Stimulated activated CD4-positive, alpha-beta T cell treated with anti-CD3 and anti-CD28 coated beads, Interleukin-15, amount 100 ng/mL, for 48 hours (primary cell): ENCODE measurements around the gene SURF1.

Experiments
- DNase-seq, 2 donors: peaks; one replicate each; pipeline ENCODE4 v3.0.0-alpha.2; 2020; ENCODE audit warnings: low read depth in 2 of 2

The SURF1 gene

DNA sequence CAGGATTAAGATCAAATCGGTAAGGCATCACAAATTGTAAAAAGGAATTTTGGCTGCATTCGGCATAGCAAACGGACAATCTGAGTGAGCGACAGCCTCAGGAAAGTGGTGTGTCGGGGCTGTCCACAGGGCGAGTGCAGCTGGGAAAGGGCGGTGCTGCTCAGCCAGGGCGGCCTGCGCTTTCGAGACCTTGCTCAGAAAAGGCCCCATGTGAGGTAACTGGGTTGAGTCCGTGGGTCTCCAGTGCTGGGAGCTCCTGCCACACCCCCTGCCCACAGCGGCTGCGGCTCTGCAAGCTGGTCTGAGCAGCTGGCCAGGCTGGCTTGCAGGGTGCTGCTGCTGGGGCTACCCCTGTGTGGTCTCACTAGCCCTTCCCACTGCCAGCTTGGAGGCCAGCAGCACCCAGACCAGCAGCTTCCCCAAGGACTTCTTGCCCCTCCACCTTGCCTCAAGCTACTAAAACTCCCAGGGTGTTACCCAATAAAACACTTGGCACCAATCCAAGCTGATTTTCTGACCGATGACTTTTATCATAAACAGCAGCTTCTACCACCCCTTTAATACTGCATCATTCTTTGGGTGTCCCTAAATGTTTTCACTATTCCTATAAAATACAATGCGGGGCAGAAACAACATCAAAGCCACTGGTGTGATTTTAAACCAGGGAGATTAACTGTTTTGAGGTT is 6.2 kb upstream of the SURF1 start:
- no peak for DNase-seq

DNA sequence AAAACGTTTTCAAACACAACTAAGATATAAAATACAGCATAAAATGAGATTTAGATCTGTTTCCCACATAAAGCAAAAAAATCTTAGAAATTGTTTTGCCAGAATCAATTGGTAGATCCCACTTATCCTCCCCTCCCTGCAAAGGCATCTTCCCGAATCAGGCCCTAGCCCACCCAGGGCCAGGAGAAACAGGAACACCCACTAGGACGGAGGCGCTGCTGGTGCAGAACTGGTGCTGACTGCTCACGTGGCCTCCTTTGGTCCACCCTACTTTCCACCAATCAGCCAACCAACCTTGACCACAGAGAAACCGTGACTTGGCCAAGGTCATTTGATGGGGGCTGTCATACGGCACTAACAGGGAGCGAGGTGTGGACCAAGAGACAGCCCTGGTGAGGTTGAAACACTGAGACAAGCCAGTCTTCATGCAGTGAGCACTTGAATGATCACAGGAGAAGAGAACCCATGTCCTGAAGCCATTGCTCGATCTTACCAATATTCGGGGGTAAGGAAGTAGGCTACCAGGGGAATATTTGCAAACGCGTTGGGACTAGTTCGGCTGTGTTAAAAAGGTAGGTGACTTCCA is 5.3 kb upstream of the SURF1 start:
- DNase-seq, result no peak

GRCh38 chr9:133360400-133361393 is 4.4 kb upstream of the SURF1 start:
- DNase-seq, result no peak

- no peak for DNase-seq
Observed at GRCh38 chr9:133359399-133360175, 3.3 kb upstream of the SURF1 start.

GRCh38 chr9:133357656-133358055 is 1.4 kb upstream of the SURF1 start:
- DNase-seq, result no peak

DNA sequence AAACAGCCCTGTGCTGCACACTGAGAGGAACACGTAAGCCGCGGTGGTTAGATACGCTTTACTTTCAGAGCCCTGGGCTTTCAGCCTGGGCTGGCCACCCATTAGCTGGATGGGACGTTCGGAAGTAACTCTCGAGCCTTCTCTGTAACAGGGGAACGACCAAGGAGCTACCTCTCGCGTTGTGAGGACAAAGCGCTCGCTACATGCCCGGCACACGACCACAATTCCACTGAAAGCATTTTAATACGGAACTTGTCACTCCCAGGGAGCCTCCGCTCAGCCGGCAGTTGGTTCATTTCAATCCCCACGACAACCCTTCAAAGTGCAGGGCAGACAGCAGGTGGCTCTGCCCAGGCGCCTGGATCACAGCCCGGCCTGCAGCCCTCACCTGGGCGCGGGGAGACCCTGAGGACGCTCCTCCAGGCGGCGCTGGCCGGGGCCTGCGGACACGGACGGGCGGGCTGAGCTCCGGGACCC is 368 bp downstream of the SURF1 start:
- DNase-seq, result no peak

DNA sequence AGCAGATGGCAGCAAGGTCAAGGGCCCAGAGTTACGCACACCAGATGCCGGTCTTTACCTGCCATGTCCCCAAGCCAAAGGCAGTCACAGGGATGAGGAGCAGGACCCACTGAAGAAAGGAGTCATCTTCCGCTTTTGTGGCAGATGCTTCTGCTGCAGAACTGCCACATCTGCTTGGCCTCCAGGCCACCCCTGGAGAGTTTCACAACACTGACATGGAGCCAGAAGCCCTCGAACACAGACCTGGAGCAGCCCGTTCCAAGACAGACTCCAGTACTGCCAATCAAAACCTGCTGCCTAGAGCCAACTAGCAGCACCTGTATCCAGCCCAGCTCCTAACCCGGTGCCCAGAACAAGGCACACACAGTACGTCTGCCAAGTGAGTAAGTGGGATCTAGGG is 1.5 kb downstream of the SURF1 start:
- no peak for DNase-seq

- no peak for DNase-seq
Observed at GRCh38 chr9:133353548-133353947, 2.7 kb downstream of the SURF1 start.

- DNase-seq, result no peak
Observed at GRCh38 chr9:133352635-133353340, 3.5 kb downstream of the SURF1 start.

DNA sequence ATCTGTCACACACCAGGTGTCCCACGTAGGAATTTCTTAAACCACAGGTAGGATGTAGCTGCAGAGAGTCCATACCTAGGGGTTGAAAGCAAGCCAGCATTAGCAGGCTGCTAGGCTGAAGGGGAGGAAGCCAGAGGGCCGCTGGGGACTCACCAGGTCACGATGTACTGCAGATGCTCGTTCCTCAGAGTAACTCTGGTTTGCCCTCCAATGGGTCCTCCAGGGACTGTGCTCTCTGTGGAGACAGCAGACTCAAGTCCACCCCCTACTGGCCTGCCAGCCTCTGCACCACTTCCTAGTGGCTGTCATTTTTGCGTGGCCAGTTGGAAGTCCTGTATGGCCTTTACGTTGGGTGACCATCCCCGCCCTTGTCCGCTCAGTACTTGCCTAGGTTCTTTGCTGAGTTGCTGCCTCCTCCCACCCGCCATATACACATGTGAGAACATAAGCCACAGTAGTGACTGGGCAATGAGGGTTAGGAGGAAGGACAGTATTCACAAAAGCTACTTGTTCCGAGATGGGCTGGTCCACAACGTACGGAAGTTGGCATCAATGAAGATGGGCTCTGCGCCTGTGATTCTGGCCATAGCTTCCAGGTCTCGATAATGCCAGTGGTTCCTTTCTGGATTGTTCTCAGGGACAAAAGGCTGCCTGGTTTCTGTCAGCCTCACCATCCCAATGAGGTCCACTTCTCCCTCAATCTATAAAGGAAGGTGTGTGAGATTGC is 4.2 kb downstream of the SURF1 start:
- DNase-seq, result peak in 1 of 2 donors; percentile 39

DNA sequence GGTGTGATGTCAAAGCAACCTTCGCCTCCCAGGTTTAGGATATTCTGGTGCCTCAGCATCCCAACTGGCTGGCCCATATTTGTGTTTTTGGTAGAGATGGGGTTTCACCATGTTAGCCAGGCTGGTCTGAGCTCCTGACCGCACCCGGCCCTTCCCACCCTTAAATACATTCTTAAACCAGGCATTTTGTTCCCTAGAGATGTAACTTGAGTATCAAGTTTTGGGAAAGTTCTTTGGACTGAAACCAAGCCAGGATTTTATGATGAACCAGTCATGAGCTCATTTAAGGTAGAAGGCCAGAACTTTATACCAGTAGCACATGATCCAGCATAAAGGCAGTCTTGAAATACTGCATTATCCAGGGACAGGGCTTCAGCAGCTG is 4.8 kb downstream of the SURF1 start:
- DNase-seq, result no peak

DNA sequence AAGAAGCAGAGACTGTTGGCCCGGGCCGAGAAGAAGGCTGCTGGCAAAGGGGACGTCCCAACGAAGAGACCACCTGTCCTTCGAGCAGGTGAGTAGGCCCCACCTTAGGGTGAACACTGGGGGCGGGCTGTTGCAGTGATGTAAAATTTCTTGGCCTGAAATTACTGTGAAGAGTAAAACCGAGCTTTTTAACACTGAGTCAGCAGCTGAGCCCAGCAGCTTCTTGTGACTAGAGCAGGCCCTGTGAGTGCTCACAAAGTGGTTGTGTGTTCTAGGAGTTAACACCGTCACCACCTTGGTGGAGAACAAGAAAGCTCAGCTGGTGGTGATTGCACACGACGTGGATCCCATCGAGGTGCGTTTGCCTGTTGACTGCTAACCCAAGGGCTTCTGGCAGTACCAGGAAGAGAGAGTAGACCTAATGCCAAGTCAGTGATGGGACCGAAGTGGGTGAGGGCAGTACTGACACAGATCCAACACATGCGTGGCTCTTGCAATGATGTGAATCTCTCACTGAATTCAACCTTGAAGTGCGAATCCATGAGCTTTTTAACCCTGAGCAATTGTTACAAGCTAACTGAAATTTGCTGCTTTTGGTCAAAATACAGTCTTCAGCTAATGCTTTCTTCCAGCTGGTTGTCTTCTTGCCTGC is 6.2 kb downstream of the SURF1 start:
- no peak for DNase-seq

DNA sequence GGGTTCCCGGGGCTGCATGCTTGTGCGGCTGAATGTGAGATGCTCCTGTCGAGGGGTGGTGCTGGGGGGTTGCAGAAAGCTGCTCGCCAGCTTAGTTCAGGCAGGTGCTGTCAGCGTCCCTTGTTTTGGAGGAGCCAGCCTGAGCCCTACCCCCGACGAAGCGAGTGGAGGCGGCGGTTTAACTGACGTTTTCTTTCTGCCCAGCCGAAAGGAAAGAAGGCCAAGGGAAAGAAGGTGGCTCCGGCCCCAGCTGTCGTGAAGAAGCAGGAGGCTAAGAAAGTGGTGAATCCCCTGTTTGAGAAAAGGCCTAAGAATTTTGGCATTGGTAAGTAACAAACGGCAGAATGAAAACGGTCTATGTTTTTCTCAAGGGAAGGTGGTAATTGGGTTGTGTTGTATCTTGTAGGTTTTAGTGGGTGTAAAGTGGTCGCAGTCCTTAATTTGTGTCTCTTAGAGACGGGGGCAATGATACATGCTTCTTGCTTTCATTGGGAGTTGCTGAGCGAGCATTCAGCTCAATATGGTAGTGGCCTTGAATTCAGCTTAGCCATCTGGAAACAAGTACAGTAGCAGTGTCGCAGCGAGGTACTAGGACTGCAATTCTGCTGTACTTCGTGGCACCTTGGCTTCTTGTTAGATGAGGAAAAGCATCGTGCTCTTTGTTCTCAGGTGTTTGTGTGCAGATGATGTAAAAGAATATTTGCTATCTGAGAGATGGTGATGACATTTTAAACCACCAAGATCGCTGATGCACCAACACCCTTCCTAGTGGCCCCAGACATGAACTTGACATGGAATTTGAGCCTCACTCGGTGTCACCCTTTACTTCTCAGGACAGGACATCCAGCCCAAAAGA is 7.3 kb downstream of the SURF1 start:
- DNase-seq, result no peak

DNA sequence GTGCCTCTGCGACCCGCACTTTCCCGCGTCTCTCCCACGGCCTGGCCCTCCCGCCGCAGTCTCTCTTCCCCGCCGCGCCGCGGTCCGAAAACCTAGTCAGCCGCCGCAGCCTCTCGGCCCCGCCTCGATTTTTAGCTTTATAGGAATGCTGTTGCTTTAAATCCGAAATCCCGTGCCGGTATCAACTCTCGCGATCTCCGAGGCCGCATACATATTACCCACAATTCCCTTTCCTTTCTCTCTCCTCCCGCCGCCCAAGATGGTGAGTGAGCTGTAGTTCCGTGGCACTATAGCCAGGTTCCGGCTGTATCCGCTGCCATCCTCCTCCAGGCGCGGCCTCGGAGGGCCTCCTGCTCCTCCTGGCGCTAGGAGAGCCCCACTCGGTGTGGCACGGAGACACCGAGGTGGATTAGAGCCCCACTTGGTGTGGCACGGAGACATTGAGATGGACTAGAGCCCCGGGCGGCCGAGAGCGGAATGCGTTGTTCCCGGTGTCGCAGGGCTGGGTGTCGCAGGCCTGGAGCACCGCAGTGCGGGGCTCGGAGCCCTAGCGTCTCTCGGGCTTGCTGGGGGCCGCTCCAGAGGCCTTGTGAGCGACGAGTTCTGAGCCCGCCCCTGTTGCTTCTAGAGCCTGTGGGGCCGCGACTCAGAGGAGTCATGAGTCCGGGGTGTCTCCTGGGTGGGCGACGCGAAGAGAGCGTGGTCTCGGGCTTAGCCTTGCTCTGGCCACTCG is 8.1 kb downstream of the SURF1 start, which contains the start of the genes MED22 and RPL7A:
TSS of gene MED22 (minus strand) at position 147 of the 733 bp plus-strand sequence. CDS start 1,469 bp downstream, outside the sequence.
TSS of gene RPL7A (plus strand) at position 234 of the 733 bp plus-strand sequence. CDS start at position 260, 26 bp downstream.
- peak; percentile 91 for DNase-seq

GRCh38 chr9:133347515-133347984 is 8.7 kb downstream of the SURF1 start:
- no peak for DNase-seq

DNA sequence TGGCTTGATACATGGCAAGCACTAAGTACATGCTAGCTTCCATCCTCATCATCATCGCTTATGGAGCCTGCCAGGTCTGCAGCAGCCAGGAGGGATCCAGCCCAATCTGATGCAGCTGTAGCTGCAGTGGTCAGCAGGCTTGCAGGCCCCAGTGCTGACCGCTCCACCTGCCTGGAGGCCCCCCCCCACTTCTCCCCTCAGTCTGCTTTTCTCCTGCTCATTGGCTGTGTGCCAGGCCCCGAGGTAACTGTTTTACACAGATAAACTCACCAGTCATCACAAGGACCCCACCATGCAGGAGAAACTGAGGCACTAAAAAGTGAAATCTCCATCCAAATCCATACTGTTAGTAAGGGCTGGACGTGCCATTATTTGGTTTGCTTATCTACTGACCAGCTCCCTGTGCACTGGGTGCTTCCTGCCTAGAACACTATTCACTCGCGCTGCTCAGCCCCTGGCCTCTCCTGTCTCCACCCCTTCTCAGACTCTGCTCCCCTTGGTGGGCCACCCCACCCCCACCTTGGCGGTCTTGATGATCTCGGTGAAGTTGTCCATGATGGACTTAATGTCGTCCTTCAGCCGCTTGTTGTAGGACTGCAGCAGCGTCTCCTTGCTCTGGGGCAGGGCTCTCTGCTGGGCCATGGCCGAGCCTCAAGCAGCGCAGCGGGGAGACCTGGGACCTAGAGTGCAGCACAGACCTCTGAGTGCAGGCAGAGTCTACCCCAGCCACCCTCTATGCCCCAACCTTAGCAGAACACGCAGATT is 10.1 kb downstream of the SURF1 start:
- no peak for DNase-seq

- DNase-seq, result no peak
Observed at GRCh38 chr9:133345596-133345995, 10.7 kb downstream of the SURF1 start.
